OCI-LY1 (cell line): ENCODE results near the gene DCUN1D4.

Experiments used
- H2AFZ ChIP-seq: fragments of 200-600 bp; sonication (generic), shearing (Covaris generic); 2 replicates; pipeline ENCODE4 v1.6.0; 2014; ENCODE audit warnings: antibody characterized with exemption, mild to moderate bottlenecking, low read length
- H3F3A ChIP-seq: fragments of 200-600 bp; sonication (generic), shearing (Covaris generic); 2 replicates; pipeline ENCODE4 v1.6.0; 2014; ENCODE audit warnings: mild to moderate bottlenecking, antibody characterized with exemption, low read length, moderate library complexity; ENCODE audit not compliant: insufficient read depth
- H3K27ac ChIP-seq: fragments of 200-600 bp; sonication (generic); 2 replicates; pipeline ENCODE4 v1.5.1; 2014; ENCODE audit warnings: low read length, mixed run types, mild to moderate bottlenecking, low read depth; ENCODE audit not compliant: poor library complexity, severe bottlenecking
- H3K27me3 ChIP-seq: fragments of 200-600 bp; sonication (generic); 2 replicates; pipeline ENCODE4 v1.6.0; 2014; ENCODE audit warnings: antibody characterized with exemption, mild to moderate bottlenecking, low read length, moderate library complexity; ENCODE audit not compliant: insufficient read depth
- H3K36me3 ChIP-seq: fragments of 200-600 bp; sonication (generic); 2 replicates; pipeline ENCODE4 v1.6.1; 2014; ENCODE audit warnings: mild to moderate bottlenecking, antibody characterized with exemption, low read length, moderate library complexity, mixed read lengths; ENCODE audit not compliant: insufficient read depth
- H3K4me1 ChIP-seq: fragments of 200-600 bp; sonication (generic); 2 replicates; pipeline ENCODE4 v1.5.1; 2014; ENCODE audit warnings: mild to moderate bottlenecking, low read length, moderate library complexity; ENCODE audit not compliant: insufficient read depth, severe bottlenecking
- H3K4me2 ChIP-seq: fragments of 200-600 bp; sonication (generic), shearing (Covaris generic); 2 replicates; pipeline ENCODE4 v1.6.1; 2014; ENCODE audit warnings: low read length
- H3K4me3 ChIP-seq: fragments of 200-600 bp; sonication (generic); 2 replicates; pipeline ENCODE4 v1.5.1; 2014; ENCODE audit warnings: low read length, low read depth, mild to moderate bottlenecking, mixed read lengths; ENCODE audit not compliant: poor library complexity, severe bottlenecking
- H3K79me2 ChIP-seq: fragments of 200-600 bp; shearing (Covaris generic); 2 replicates; pipeline ENCODE4 v1.6.1; 2016; ENCODE audit warnings: mixed run types, low read length, mixed read lengths; ENCODE audit not compliant: insufficient read depth
- H3K9ac ChIP-seq: fragments of 200-600 bp; sonication (generic), shearing (Covaris generic); 2 replicates; pipeline ENCODE4 v1.6.1; 2014; ENCODE audit warnings: mild to moderate bottlenecking, low read length, mixed read lengths
- H3K9me2 ChIP-seq: fragments of 200-600 bp; sonication (generic), shearing (Covaris generic); 2 replicates; pipeline ENCODE4 v1.6.1; 2014; ENCODE audit warnings: low read depth, mild to moderate bottlenecking, low read length, mixed read lengths
- H3K9me3 ChIP-seq: fragments of 200-600 bp; shearing (Covaris generic); 2 replicates; pipeline ENCODE4 v1.6.1; 2014; ENCODE audit warnings: low read length, mixed read lengths
- H4K20me1 ChIP-seq: fragments of 200-600 bp; sonication (generic), shearing (Covaris generic); 2 replicates; pipeline ENCODE4 v1.6.0; 2016; ENCODE audit warnings: mild to moderate bottlenecking, low read length; ENCODE audit not compliant: insufficient read depth
- CTCF ChIP-seq: fragments of 200-600 bp; sonication (generic), shearing (Covaris generic); IDR thresholded peaks from 2 replicates; pipeline ENCODE4 v1.5.1; 2017; ENCODE audit warnings: mild to moderate bottlenecking, antibody characterized with exemption, low read length, moderate library complexity, mixed read lengths
- EZH2 ChIP-seq: fragments of 200-600 bp; sonication (generic), shearing (Covaris generic); IDR thresholded peaks from 2 replicates; pipeline ENCODE4 v1.8.0; 2017; ENCODE audit warnings: borderline replicate concordance, mixed run types, mild to moderate bottlenecking, antibody characterized with exemption, low read length, moderate library complexity, mixed read lengths

Gene DCUN1D4

GRCh38 chr4:51918251-51918650 lies 75.3 kb downstream of the DCUN1D4 start:
- Histone ChIP-seq H3F3A (no peaks in the 10 kb centered on the region), H3K27ac (no peak overlapping the region), H3K9me2 (no peaks in the 10 kb centered on the region), H3K36me3 (peaks cover 36% of the 10 kb centered on the region), H3K9me3 (no peaks in the 10 kb centered on the region), H4K20me1 (no peaks in the 10 kb centered on the region), H3K4me1 (no peaks in the 10 kb centered on the region), H3K9ac (no peak overlapping the region), H2AFZ (no peak overlapping the region), H3K27me3 (no peaks in the 10 kb centered on the region), H3K4me3 (no peak overlapping the region), H3K79me2 (no peaks in the 10 kb centered on the region), H3K4me2 (no peak overlapping the region)
- TF ChIP-seq EZH2 (no peak), CTCF (no peak)

GRCh38 chr4:51923343-51923742 lies 80.4 kb downstream of the DCUN1D4 start:
- Histone ChIP-seq H3K4me3 (no peak overlapping the region), H3K4me1 (no peaks in the 10 kb centered on the region), H4K20me1 (no peaks in the 10 kb centered on the region), H3K9me2 (no peaks in the 10 kb centered on the region), H3K9ac (no peak overlapping the region), H3K9me3 (no peaks in the 10 kb centered on the region), H3K4me2 (no peak overlapping the region), H3K27ac (no peak overlapping the region), H3K27me3 (no peaks in the 10 kb centered on the region), H3K79me2 (no peaks in the 10 kb centered on the region), H2AFZ (no peak overlapping the region), H3K36me3 (no peaks in the 10 kb centered on the region), H3F3A (no peaks in the 10 kb centered on the region)
- no peak for TF ChIP-seq EZH2
- TF ChIP-seq CTCF: no peak

DNA sequence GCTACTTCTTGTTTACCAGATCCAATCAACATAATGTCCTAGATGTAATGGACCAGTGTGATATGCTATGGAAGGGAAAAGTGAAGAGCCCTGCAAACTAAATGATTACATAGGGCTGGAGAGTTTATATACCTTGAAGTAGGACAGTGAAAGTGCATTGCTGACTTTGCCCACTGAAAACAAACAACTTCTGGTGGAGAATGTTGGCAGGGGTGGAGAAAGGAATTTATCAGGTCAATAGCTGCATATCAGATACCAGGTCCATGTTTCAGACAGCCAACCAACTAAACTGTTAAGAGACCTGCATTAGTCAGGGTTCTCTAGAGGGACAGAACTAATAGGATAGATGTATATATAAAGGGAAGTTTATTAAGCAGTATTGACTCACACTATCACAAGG lies 82.4 kb downstream of the DCUN1D4 start:
- TF ChIP-seq EZH2: no peak
- no peak for TF ChIP-seq CTCF
- Histone ChIP-seq H3K27me3 (no peaks in the 10 kb centered on the region), H3K4me2 (no peak overlapping the region), H3K9me3 (no peaks in the 10 kb centered on the region), H3K9me2 (no peaks in the 10 kb centered on the region), H3F3A (no peaks in the 10 kb centered on the region), H3K4me1 (no peaks in the 10 kb centered on the region), H2AFZ (no peak overlapping the region), H4K20me1 (no peaks in the 10 kb centered on the region), H3K27ac (no peak overlapping the region), H3K9ac (no peak overlapping the region), H3K4me3 (no peak overlapping the region), H3K36me3 (no peaks in the 10 kb centered on the region), H3K79me2 (no peaks in the 10 kb centered on the region)
